NCI-H1417 treated with DMSO at 0.1 percent for 48 hours (cell line): ENCODE data around the gene POLR2E.

Source experiments
- DNase-seq: peaks from one replicate; lab custom pipeline; 2025; lab: John Stamatoyannopoulos, UW

The POLR2E gene

DNA sequence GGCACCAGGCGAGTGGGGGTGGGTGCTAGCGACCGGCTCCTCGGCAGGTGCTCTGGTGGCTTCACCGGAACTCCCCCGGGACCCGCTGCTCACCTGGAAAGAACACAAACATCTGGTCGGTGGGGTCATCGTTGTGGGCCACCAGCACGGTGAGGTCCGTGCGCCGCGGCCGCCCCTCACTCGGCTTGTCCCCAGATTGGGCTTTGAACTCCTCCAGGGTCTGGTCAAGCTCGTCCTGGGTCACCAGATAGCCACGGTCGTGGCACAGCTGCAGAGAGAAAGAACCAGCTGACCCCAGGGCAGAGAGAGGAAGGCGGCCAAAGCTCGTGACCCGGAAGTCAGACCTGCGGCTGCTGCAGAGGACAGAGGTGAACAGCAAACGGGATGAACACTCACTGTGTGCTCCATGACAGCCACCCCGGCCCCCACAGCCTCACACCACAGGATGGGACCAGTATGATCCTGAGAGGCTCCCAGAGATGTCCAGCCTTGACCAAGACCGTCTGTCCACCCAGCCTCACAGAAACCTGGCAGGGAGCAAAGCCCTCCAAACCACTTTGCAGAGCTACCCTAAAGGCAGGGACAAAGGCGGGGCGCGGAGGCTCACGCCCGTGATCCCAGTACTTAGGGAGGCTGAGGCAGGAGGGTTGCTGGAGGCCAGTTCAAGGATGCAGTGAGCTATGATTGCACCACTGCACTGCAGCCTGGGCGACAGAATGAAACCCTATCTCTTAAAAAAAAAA, 1.2 kb downstream of the POLR2E start:
- DNase-seq = no peak

DNA sequence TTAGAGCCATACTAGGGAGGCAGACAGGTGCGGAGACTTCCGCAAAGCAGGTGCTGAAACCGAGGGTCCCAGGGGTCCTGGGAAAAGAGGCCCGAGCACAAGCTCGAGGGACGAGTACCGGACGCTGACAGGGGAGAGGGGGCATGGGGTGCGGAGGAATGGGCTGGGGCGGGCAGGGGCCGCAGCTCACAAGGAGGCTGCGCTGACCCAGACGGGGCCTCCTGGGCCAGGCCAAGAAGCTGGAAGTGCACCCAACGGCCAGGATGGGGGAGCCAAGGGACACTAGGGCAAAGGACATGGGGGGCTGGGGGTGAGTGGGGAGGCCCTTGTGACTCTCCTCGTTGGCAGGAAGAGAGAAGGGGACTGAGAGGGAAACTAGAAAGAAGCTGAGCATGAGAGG, 1.8 kb downstream of the POLR2E start:
- DNase-seq = no peak

DNA sequence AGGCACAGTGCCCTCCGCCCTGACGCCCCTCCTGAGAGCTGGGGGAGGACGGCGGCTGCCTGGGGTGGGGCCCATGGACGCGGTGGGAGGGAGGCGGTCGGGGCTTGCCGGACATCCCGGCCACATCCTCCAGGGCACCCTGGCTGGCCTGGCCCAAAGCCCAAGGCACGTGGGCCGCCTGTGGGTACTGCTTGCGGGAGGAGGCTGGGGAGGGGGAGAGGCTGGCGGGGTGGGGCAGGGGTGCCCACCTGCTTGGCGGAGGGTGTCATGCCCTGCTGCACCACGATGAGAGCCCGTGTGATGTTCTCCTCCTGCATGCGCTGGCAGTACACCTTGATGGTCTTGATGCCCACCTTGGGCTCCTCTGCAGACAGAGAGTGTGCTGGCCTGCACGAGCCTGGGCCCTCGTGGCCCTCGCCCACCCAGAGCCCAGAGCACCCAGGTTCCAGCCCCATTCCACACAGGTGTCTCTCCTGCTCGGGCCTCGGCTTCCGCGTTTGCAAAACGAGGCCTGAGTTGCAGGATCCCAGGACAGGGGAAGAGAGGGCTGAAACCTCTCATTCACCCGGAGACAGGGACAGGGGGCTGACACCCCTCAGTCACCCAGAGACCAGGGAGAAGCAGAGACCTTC, 3.5 kb downstream of the POLR2E start:
- DNase-seq = no peak

DNA sequence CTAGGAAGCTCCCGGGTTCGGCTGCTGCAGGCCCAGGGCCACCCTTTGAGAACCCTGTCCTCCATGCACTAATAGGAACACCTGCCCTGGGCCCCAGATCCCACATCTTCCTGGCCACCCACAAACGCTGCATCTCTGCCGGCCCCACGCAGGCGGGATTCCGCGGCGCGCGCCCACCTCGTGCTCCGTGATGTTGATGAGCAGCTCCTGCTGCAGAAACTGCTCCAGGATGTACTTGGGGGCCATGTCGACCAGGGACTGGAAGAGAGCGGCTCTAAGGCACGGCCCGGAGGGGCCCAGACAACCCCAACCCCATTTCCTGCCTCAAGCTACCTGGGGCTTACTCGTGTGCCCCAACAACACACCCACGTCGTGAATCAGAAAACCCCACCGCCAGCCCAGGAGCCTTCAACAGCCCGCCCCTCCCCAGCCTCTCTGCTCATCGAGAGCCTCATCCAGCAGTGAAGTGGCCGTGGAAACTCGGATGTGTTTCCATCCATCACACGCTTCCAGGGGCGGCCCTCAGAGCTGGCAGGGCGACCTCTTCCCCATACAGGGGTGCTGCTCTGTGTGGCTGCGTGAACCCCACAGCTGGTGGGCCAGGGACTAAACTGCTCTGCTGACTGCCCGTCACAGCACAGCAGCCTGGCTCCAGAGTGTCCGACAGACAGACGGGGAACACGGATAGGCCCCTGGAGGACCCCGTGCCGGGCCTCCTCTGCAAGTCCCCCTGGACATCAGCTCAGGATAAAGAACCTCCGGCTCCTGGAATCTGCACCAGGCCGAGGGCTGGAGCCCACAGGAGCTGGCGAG, 4.2 kb downstream of the POLR2E start:
- no peak for DNase-seq

DNA sequence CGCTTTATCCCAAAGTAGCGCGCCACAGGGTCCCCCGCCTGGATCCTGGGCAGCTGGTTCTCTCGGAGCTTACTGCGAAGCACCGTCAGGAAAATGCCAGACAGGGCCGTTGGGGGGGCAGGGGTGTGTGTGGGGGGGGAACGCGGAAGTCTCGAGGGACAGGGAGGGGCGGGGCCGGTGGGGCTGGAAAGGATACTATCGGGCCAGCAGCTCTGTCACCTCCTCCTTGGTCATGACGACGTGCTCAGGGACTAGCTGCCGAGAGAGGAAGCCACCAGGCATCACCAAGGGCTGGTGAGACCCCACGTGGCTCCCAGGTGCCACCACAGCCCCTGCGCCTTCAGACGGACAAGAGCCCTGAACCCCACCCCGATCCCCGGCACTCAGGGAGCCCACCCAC, 5.3 kb downstream of the POLR2E start:
- no peak for DNase-seq

DNA sequence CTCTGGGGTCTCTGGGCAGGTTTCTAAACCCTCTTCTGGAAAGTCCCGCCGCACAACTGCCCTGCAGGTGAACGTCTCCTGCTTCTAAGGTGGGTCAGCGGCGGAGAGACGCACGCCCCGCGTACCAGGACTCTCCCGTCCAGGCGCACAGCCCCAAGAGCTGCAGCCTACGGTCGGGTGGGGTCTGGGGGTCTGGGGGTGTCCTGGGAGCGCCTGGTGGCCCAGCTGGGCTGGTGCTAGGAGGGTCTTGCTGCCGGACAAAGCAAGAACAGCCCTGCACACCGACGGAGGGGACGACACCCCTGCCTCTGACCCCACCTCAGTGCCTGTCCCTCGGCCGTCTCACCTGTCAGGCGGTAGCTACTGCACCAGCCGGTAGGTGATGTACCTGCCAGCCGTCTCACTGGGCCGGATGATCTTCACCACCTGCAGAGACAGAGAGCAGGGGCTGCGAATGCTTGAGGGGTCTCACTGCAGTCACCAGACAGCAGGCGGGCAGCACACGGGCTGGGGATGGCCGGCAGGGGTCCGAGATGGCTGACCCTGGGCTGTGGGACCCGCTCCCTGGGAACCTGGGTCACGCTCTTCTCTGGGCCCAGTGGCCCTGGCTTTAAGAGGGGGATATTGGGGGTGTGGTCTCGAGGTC, 5.9 kb downstream of the POLR2E start:
- no peak for DNase-seq

DNA sequence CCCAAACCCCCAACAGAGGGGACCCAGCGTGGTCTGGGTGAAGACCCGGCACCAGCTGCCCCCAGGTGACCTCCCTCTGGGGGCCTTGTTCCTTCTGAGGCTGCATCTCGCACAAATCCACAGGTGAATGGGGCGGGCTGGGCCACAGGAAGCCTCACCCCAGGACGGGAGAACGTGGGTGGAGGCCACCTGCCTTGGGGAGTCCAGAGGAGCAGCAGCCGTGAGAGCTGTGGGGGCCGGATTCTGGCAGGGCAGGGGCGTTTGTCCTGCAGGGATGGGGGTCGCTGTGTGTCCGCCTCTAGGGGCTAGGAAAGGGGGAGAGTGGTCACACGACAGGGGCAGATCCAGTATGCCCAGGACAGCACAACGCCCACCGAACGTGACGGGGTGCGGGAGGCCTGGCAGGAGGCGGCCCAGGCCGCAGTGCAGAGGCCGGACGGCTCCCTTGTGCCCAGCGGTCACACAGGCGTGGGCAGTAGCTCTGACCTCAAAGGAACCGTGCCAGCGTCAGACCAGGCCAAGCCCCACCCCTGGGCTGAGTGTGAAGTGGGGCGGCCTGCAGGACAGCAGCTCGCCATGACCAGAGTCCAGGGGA, 6.7 kb downstream of the POLR2E start:
- DNase-seq = no peak

DNA sequence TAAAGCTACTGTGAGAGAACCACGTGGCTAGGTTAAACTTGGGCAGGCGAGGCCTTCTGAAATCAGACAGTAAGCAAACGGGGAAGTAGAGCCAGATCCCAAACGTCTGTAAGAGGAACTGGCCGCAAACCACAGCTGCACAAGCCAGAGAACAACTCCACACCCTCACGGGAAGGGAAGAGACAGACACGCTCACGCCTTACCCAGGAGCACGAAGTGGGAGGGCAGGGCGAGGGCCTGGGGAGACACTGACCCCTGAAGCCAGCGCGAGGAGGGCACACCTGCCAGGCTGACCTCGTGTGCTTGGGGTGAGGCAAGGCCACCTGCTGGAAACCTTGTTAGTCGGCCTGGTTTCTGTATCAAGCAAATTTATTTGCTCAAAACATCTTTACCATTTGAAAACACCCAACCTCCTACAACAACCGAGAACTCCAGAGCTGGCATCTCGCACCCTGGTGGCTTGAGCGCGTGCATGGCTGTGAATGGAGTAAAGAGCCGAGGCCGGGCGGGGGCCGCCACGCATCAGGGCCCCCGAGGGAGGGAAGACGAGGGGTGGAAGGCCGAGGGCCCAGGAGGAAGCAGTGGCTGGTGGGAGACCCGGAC, 7.3 kb downstream of the POLR2E start:
- no peak for DNase-seq

DNA sequence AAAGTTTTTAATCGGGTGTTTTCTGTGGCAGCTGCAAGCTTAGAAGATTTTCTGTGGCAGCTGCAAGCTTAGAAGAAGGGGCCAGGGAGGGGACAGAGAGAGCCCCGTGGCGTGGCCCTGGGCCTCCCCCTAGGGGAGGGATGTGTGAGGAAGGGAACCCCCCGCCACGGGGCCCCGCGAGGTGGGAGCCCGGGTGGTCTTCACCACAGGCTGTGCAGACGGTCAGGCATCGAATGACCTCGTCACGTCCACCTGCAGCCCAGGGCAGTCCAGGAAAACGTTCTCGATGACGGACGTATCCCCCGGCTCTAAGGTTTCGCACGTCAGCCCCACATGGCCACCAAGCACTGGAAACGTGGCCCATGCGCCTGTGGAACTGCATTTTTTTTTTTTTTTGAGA, 8.6 kb downstream of the POLR2E start:
- DNase-seq = no peak

DNA sequence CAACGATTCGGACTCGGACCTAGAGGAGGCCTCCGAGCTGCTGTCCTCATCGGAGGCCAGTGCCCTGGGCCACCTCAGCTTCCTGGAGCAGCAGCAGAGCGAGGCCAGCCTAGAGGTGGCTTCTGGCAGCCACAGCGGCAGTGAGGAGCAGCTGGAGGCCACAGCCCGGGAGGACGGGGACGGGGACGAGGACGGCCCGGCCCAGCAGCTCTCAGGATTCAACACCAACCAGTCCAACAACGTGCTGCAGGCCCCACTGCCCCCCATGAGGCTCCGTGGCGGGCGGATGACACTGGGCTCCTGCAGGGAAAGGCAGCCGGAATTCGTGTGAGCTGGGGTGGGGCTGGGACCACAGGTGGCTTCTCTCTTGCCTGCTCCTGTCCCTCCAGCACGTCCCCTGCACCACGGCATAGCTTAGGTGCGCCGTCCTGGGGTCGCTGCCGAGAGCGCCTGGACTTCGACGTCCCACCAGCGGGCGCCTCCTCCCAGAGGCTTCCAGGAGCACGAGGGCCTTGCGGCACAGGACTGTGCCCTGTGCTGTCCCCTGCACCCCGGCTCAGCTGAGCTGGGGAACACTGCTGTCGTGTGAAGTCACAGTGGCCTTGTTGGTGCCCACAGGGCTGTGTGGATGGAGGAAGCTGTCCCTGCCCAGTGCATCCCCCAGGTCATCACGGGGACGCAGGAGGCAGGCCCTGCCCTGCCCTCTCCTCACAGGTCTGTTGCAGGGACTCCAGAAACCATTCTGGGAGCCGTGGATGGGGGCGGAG, 9.3 kb downstream of the POLR2E start:
- DNase-seq = no peak

DNA sequence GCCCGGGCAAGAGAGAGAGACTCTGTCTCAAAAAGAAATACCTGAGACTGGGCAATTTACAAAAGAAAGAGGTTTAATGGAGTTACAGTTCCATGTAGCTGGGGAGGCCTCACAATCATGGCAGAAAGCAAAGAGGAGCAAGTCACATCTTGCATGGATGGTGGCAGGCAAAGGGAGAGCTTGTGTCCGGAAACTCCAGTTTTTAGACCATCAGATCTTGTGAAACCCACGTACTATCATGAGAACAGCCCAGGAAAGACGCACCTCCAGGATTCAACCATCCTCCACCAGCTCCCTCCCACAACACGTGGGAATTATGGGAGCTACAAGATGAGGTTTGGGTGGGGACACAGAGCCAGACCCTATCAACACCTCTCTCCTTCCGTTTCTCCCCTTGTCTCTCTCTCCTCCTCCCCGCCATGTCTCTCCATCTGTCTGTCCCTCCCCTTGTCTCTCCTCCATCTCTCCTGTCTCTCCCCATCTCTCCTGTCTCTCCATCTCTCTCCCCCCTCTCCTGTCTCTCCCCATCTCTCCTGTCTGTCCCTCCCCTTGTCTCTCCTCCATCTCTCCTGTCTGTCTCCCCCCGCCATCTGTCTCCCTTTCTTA, 10.0 kb downstream of the POLR2E start:
- no peak for DNase-seq

DNA sequence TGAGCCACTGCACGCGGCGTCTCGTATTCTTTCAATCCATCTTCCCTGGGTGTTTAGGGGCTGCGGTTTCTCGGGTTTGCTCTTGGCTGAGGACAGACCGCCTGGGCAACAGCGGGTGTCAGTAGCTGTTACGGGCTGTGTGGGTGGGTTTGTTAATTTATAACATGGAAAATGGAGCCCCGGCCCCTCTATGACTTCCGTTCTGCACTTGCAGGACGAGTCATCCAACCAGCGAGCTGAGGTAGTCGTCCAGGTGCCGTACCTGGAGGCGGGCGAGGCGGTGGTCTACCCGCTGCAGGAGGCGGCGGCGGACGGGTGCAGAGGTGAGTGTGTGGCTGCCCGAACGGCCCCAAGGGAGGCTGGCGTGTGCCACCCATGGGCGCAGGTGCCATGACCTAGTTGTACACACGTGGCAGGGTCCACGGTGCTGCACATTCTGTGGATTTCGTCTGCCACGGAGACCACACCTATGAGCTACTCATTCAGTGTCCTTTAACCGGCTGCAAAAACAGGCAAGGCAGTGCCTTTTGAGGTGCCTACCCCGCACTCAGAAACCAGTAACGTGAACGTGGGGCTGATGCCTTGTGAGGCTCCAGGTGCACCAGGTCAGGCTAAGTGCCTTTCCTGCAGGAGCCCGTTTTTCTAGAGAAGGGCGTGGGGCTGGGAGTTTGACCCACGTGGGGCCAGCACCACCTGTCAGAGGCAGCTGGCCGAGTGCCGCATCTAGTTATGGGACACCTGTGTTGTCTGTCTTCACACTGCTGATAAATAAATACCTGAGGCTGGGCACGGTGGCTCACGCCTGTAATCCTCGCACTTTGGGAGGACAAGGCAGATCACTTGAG, 10.9 kb downstream of the POLR2E start:
- no peak for DNase-seq

DNA sequence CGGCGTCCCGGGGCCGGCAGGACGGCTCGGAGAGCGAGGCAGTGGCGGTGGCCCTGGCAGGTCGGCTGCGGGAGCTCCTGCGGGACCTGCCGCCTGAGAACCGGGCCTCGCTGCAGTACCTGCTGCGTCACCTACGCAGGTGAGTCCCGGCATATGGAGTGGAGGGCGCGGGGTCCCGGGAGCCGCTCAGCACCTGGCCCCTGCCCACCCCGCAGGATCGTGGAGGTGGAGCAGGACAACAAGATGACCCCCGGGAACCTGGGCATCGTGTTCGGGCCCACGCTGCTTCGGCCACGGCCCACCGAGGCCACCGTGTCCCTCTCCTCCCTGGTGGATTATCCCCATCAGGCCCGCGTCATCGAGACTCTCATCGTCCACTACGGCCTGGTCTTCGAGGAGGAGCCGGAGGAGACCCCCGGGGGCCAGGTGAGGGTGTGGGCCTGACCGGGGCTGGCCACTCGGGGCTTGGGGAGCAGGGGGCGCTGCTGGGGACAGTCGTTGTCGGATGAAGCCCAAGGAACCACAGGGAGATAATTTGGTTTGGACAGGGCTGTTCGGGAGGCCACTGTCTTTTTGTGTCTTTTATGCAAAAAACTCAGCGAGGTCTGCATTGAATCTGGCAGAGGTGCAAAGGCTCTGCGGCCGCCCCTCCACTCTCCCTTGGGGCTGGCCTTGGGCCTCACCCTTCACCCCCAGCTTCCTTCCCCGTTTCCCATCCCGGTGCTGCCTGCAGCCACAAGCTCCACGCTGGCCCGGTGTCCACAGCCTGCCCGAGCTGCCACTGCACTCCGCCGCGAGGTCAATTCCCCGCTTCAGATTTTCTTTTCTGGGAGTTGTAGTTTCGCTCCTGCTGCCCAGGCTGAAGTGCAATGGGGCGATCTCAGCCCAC, 12.0 kb downstream of the POLR2E start:
- no peak for DNase-seq

DNA sequence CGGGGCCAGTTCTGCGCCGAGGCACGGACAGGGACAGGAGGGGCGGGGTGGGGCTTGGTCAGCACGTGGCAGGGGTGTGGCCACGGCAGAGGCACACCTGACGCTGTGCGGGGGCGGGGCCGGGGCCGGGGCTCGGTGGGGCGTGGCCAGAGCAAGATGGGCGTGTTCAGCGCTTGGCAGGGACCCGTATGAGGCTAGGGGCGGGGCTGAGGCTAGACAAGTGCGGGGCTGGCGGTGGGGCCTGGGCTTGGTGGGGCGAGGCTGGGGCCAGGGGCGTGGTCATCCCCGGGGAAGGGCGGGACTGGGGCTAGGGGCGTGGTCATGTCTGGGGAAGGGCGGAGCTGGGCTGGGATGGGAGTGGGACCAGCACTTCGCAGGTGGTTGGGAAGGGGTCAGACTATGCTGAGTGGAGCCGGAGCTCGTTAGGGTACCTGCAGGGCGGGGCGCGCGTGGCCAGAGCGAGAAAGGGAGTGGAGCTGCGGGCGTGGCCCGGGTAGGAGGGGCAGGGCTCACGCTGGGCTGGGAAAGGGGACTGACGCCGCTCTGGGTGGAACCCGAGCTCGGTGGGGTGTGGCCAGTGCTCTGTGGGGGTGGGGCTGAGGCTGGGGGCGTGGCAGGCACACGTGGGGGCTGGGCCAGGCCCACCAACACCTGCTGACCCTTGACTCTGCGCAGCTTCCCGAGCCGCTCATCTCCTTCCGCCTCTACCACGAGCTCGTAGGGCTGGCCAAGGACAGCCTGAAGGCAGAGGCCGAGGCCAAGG, 12.8 kb downstream of the POLR2E start:
- peak; percentile 93 for DNase-seq

DNA sequence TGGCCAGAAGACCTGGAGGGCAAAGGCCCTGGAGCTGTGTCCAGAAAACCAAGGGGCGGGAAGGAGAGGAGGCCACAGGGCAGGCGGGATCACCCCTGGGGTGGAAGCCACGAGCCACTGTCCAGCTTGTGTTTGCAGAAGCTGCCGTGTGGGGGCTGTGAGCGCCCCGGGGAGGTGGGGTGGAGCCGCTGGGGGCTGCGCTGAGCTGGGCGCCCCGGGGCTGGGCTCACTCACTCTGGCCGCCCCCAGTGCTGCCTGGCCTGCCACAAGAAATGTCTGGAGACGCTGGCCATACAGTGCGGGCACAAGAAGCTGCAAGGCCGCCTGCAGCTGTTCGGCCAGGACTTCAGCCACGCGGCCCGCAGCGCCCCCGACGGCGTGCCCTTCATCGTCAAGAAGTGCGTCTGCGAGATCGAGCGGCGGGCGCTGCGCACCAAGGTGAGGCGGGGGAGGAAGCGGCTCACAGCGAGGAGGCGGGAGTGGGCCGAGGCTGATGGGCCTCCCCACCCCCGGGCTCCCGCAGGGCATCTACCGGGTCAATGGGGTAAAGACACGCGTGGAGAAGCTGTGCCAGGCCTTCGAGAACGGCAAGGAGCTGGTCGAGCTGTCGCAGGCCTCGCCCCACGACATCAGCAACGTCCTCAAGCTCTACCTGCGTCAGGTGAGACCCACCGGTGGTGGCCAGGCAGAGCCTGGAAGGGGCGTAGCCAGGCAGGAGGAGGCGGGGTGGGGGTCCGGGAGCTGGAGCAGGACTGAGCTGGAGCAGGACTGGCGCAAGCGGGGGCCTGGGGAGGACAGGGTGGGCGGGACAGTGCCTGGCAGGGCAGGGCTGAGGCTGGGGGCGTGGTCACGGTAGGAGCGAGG, 13.6 kb downstream of the POLR2E start:
- no peak for DNase-seq

DNA sequence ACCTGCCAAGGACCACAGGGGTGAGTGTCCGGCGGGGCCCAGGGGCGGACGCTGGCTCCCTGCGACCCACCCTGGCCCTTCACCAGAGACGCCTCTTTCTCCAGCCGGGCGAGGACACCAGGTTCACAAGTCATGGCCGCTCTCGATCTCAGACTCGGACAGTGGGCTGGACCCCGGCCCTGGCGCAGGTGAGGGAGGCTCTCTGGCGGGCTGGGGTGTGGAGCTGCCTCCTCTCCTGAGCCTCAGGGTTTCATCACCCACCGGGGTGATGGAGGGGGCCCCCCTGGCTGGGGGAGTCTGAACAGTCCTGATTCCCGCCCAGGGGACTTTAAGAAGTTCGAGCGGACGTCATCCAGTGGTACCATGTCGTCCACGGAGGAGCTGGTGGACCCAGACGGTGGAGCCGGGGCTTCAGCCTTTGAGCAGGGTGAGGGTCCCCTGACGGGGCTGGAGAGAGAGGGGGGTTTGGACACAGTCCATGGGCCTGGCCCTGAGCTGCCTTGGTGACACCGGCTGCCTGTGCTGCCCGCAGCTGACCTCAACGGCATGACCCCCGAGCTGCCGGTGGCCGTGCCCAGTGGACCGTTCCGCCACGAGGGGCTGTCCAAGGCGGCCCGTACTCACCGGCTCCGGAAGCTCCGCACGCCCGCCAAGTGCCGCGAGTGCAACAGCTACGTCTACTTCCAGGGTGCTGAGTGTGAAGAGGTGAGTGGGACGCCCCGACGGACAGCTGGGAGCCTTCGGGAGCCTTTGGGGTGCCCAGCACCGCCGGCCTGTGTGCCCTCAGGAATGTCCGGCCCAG, 14.6 kb downstream of the POLR2E start:
- DNase-seq = no peak
